Hematopoietic multipotent progenitor cell treated with erythropoietin and hydrocortisone succinate and interleukin-3 and kit ligand, for 4 days (in vitro differentiated cells): ENCODE data around the gene UGT2B10.

Experiments used
- DNase-seq: peaks from one replicate; pipeline ENCODE4 v3.0.0-alpha.2; 2015

Gene UGT2B10

GRCh38 chr4:68871809-68872642 lies 56.2 kb downstream of the UGT2B10 start:
- no peak for DNase-seq

GRCh38 chr4:68872643-68873502 lies 57.1 kb downstream of the UGT2B10 start:
- DNase-seq, result no peak

- DNase-seq, result no peak
Measured at GRCh38 chr4:68874507-68874906, 58.7 kb downstream of the UGT2B10 start.

- no peak for DNase-seq
Measured at GRCh38 chr4:68877555-68877954, 61.8 kb downstream of the UGT2B10 start.

GRCh38 chr4:68878048-68878447 lies 62.3 kb downstream of the UGT2B10 start:
- no peak for DNase-seq
